Fibroblast of lung (primary cell): Measurements from ENCODE around the gene SHISAL1. TPM values are rescaled to one million over a fixed set of nuclear protein-coding genes. Genes with fewer than 3 reads are reported as not detected.

Experiments
- DNase-seq, 2 donors: peaks; one replicate each; pipeline versions ENCODE4 v3.0.0 to v3.0.0-alpha.2; 2010; ENCODE audit warnings: low read depth in 2 of 2
- H2AFZ ChIP-seq: 2 replicates; pipeline ENCODE4 v1.5.1; 2012; ENCODE audit warnings: low read length, control low read depth, inconsistent platforms
- H3K27ac ChIP-seq: 2 replicates; pipeline ENCODE4 v1.5.1; 2011; ENCODE audit warnings: low read length, control low read depth; ENCODE audit not compliant: insufficient read depth
- H3K27me3 ChIP-seq: 2 replicates; pipeline ENCODE4 v1.5.1; 2011; ENCODE audit warnings: mild to moderate bottlenecking, low read length; ENCODE audit not compliant: control insufficient read depth, insufficient read depth
- H3K36me3 ChIP-seq: 2 replicates; pipeline ENCODE4 v1.5.1; 2011; ENCODE audit warnings: low read length; ENCODE audit not compliant: control insufficient read depth, insufficient read depth
- H3K4me1 ChIP-seq: 2 replicates; pipeline ENCODE4 v1.5.1; 2011; ENCODE audit warnings: low read length; ENCODE audit not compliant: control insufficient read depth, insufficient read depth; ENCODE audit errors: extremely low read depth
- H3K4me2 ChIP-seq: 2 replicates; pipeline ENCODE4 v1.5.1; 2011; ENCODE audit warnings: low read length, control low read depth; ENCODE audit not compliant: insufficient read depth; ENCODE audit errors: extremely low read depth
- H3K4me3 ChIP-seq, 4 experiments: fragments of 200-600 bp in 1 of 4; sonication (generic) in 1 of 4; replicated peaks in 1 of 4; 2 replicates each; pipeline ENCODE4 v1.5.1; 2011 to 2016; ENCODE audit warnings: low read length in 4 of 4, low read depth in 3 of 4, mild to moderate bottlenecking in 3 of 4, control low read depth in 2 of 4, inconsistent platforms in 1 of 4, mixed read lengths in 1 of 4; ENCODE audit not compliant: insufficient read depth in 1 of 4; ENCODE audit errors: control extremely low read depth in 1 of 4
- H3K79me2 ChIP-seq: 2 replicates; pipeline ENCODE4 v1.5.1; 2012; ENCODE audit warnings: mild to moderate bottlenecking, low read length, inconsistent platforms; ENCODE audit not compliant: control insufficient read depth, insufficient read depth
- H3K9ac ChIP-seq: 2 replicates; pipeline ENCODE4 v1.5.1; 2011; ENCODE audit warnings: mild to moderate bottlenecking, low read length, control low read depth; ENCODE audit not compliant: insufficient read depth
- H3K9me3 ChIP-seq: 2 replicates; pipeline ENCODE4 v1.5.1; 2012; ENCODE audit warnings: low read depth, low read length; ENCODE audit not compliant: control insufficient read depth, insufficient read depth
- H4K20me1 ChIP-seq: 2 replicates; pipeline ENCODE4 v1.5.1; 2011; ENCODE audit warnings: low read length; ENCODE audit not compliant: control insufficient read depth, insufficient read depth; ENCODE audit errors: extremely low read depth
- EZH2 ChIP-seq: IDR thresholded peaks from 2 replicates; pipeline ENCODE4 v1.5.1; 2012; ENCODE audit warnings: low read length, control low read depth, mild to moderate bottlenecking; ENCODE audit errors: missing control alignments
- polyA plus RNA-seq, 2 donors: library from polyadenylated mRNA; depleted of rRNA in 1 of 2; stranded (reverse) in 1 of 2; unstranded in 1 of 2; fragments of >200 nt; gene quantifications; 2 replicates each; pipeline ENCODE4 v1.2.1, GENCODE V29; 2011 to 2012; ENCODE audit warnings: missing spikeins in 1 of 2
- total RNA-seq: library from RNA; depleted of rRNA; stranded (reverse); fragments of >200 nt; gene quantifications from 2 replicates; pipeline ENCODE4 v1.2.1, GENCODE V29; 2014
- TF ChIP-seq, protein P1 (sequence below), 2 donors: IDR thresholded peaks in 1 of 2; conservative IDR thresholded peaks in 1 of 2; 1 replicate in 1 of 2; 2 replicates in 1 of 2; pipeline ENCODE4 v1.5.1; 2011 to 2012; ENCODE audit warnings: low read length in 2 of 2, control low read depth in 1 of 2, inconsistent platforms in 1 of 2, low read depth in 1 of 2, mild to moderate bottlenecking in 1 of 2

Gene SHISAL1
- total and polyA plus RNA-seq, 2 donors (not counting 1 experiment from before 2014, with no cell fraction given): 0.73 to 3.5 TPM

DNA sequence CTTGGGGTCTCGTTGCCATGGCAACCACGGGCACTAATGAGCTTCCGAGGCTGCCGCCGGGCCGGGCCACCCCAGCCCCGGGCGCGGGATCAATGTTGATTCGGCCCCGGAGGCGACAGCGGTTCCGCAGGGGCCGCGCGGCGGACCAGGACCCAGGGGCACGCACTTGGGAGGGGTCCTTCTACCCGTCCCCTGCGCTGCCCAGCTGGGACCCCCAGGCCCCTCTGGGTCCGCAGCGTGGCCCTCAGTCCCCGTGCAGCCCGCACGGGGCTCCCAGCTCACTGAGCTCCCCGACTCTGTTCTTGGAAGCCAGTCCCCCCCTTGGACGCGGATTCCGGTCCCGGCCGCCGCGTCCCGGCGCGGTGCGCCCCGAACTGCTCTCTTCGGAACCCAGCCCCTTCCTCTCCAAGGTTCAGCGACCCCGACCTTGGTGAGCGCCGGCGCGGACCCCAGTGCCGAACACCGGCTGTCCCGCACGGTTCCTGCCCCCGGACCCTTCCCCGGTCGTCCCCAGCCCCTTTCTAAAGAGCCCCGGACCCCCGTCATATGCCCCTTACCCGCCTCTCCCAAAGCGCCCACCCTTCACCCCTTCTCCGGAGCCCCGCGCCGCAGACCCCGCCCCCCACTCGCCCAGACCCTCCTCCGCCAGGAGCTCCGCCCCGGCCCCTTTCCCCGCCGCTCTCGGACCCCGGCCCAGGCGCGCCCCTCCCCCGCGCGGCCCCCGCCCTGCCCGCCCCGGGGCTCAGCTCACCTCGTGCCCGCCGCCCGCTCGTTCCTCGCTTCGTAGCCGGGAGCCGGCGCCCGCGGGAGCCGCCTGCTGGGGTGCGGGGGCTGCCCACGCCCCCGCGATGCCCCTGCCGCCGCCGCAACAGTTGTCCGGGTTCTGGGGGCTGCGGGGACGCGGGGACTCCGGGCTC lies 18.3 kb upstream of the SHISAL1 start:
- Histone ChIP-seq H3K4me2 (peak overlapping the region; percentile 59), H3K27ac (no peak overlapping the region), H3K9ac (peak overlapping the region; percentile 23), H3K4me1 (no peaks in the 10 kb centered on the region), H3K27me3 (peaks cover 21% of the 10 kb centered on the region), H3K9me3 (no peaks in the 10 kb centered on the region), H3K36me3 (no peaks in the 10 kb centered on the region), H4K20me1 (no peaks in the 10 kb centered on the region), H2AFZ (no peak overlapping the region), H3K79me2 (no peaks in the 10 kb centered on the region), H3K4me3 (peak overlapping the region in 1 of 4 experiments; percentile 46)
- no peak for DNase-seq
- TF ChIP-seq, protein P1, sequence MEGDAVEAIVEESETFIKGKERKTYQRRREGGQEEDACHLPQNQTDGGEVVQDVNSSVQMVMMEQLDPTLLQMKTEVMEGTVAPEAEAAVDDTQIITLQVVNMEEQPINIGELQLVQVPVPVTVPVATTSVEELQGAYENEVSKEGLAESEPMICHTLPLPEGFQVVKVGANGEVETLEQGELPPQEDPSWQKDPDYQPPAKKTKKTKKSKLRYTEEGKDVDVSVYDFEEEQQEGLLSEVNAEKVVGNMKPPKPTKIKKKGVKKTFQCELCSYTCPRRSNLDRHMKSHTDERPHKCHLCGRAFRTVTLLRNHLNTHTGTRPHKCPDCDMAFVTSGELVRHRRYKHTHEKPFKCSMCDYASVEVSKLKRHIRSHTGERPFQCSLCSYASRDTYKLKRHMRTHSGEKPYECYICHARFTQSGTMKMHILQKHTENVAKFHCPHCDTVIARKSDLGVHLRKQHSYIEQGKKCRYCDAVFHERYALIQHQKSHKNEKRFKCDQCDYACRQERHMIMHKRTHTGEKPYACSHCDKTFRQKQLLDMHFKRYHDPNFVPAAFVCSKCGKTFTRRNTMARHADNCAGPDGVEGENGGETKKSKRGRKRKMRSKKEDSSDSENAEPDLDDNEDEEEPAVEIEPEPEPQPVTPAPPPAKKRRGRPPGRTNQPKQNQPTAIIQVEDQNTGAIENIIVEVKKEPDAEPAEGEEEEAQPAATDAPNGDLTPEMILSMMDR (conservative IDR thresholded peaks at IDR 0.05 in 1 of 2, IDR thresholded peaks at IDR 0.05 in 1 of 2; ENCODE audit: low read depth in 1 of 2, low read length in 2 of 2): no peak
- TF ChIP-seq EZH2: peak; percentile 99

DNA sequence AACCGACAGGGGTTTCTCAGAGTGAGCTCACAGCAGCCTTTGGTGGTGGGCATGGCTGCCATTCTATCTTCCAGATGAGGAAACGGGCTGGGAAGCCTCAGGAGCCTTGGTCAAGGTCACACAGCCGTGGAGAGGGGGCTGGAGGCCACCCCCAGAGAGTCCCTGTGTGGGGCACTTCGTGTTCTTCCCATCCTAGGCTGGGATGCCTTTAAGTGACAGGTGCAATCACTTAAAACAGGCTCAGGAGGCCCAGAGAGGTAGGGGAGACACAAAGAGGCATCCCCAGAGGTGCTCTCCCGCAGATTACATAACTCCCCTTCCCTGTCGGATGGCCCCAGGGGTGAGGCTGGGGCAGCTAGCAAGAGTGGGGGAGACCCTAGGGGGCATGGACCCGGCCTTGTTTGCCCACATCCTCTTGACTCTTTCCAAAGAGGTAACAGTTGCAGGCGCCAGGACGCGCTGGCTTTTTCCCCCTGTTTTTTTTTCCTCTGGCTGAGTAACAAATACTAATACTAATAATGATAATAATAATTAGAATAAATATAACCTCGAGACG lies 17.5 kb upstream of the SHISAL1 start:
- no peak overlapping the region for H3K4me2 ChIP-seq
- H3K9ac ChIP-seq: no peak overlapping the region
- H3K27me3 ChIP-seq: peaks cover 21% of the 10 kb centered on the region
- H3K79me2 ChIP-seq: no peaks in the 10 kb centered on the region
- no peak overlapping the region for H2AFZ ChIP-seq
- no peaks in the 10 kb centered on the region for H4K20me1 ChIP-seq
- H3K36me3 ChIP-seq: no peaks in the 10 kb centered on the region
- no peak overlapping the region for H3K27ac ChIP-seq
- H3K9me3 ChIP-seq: no peaks in the 10 kb centered on the region
- TF ChIP-seq EZH2: no peak
- TF ChIP-seq, protein P1 (conservative IDR thresholded peaks at IDR 0.05 in 1 of 2, IDR thresholded peaks at IDR 0.05 in 1 of 2; ENCODE audit: low read depth in 1 of 2, low read length in 2 of 2): no peak
- no peaks in the 10 kb centered on the region for H3K4me1 ChIP-seq
- H3K4me3 ChIP-seq: no peak overlapping the region
- DNase-seq: no peak

DNA sequence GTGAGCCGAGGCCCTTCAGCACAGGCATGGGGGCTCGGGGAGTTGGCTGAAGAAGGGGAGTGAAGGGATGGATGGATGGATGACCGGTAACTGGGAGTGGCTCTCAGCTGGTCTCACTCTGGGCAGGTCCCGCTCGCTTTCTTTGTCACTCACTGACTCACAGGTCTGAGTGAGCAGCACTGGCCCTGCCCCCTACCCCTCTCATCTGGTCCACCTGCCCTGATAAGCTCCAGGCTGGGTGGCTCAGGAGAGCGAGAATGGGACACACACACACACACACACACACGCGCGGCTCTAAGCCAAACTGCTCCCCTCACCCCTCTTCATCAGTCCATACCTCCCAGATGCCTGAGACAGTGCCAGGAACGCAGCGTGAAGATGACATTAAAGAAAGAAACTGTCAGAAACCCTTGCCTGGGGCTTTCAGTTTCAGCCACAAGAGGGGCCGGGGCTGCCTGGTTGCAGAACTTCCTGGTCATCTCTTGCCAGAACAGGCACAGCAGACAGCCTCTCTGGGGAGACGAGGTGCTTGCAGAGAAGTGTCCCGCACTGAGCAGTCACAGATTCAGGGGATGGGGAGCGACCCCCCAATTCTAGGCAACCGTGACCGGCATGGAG lies 16.5 kb upstream of the SHISAL1 start:
- no peak overlapping the region for H2AFZ ChIP-seq
- DNase-seq: no peak
- peaks cover 21% of the 10 kb centered on the region for H3K27me3 ChIP-seq
- no peaks in the 10 kb centered on the region for H3K9me3 ChIP-seq
- no peak overlapping the region for H3K4me2 ChIP-seq
- H4K20me1 ChIP-seq: no peaks in the 10 kb centered on the region
- H3K4me1 ChIP-seq: no peaks in the 10 kb centered on the region
- no peaks in the 10 kb centered on the region for H3K36me3 ChIP-seq
- H3K9ac ChIP-seq: no peak overlapping the region
- no peak overlapping the region for H3K27ac ChIP-seq
- TF ChIP-seq, protein P1 (conservative IDR thresholded peaks at IDR 0.05 in 1 of 2, IDR thresholded peaks at IDR 0.05 in 1 of 2; ENCODE audit: low read depth in 1 of 2, low read length in 2 of 2): peak in 1 of 2 donors; percentile 1
- TF ChIP-seq EZH2: no peak
- no peak overlapping the region for H3K4me3 ChIP-seq
- no peaks in the 10 kb centered on the region for H3K79me2 ChIP-seq
